Spleen (tissue), 7 donors: Measurements from ENCODE around the gene SEC61A1.

Experiments
- POLR2A ChIP-seq, 3 donors: fragments of 450-650 bp; IDR thresholded peaks; one replicate each; pipeline ENCODE4 v1.5.1; 2017; ENCODE audit warnings: antibody characterized with exemption in 3 of 3, mild to moderate bottlenecking in 1 of 3
- POLR2AphosphoS5 ChIP-seq, 3 donors: sonication (generic); formaldehyde crosslinking; IDR thresholded peaks; one replicate each; pipeline ENCODE4 v1.5.1; 2017; ENCODE audit warnings: antibody characterized with exemption in 3 of 3
- TF ChIP-seq, protein P1 (sequence below), 11 experiments: fragments of 200-600 bp in 7 of 11; fragments of 450-650 bp in 4 of 11; sonication (generic) in 4 of 11; IDR thresholded peaks in 8 of 11; conservative IDR thresholded peaks in 3 of 11; 1 replicate in 7 of 11; 2 replicates in 4 of 11; pipeline versions ENCODE4 v1.4.0 to v1.8.0; 2016 to 2021; ENCODE audit warnings: antibody characterized with exemption in 11 of 11, inconsistent platforms in 4 of 11, mild to moderate bottlenecking in 1 of 11
- donor health status: DM: no; HTN: no; CAD: no; lungs with moderate emphysema.
- donor health status: DM: no; HTN: no; CAD: no.
- donor health status: DM: no; HTN: no; CAD: no.

DNA sequence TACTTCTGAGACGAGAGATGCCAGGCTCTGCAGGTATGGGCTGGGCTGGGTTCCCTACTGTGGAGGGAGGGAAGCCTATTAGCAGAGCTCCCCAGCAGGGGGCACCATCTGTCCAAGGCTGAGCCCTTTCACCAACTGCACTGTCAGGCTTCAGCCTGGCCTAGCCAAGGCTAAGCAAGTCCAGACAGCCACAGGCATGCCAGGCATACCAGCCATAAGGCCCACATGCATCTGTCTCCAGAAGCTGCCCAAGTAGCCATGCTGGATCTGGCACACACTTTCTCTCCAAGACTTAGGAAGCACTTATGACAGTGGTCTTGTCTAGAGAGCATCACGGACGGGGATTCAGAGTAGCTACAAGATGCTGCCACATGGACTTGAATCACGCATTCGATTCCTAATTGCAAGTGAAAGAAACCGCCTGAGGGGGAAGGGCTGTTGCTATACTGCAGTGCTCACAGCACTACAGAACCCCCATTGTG, 43.0 kb downstream of the SEC61A1 start:
- TF ChIP-seq POLR2A (IDR thresholded peaks at IDR 0.05) (no peak), POLR2AphosphoS5 (IDR thresholded peaks at IDR 0.05) (peak in 2 of 3 donors; percentile 22 to 30)
- TF ChIP-seq, protein P1, sequence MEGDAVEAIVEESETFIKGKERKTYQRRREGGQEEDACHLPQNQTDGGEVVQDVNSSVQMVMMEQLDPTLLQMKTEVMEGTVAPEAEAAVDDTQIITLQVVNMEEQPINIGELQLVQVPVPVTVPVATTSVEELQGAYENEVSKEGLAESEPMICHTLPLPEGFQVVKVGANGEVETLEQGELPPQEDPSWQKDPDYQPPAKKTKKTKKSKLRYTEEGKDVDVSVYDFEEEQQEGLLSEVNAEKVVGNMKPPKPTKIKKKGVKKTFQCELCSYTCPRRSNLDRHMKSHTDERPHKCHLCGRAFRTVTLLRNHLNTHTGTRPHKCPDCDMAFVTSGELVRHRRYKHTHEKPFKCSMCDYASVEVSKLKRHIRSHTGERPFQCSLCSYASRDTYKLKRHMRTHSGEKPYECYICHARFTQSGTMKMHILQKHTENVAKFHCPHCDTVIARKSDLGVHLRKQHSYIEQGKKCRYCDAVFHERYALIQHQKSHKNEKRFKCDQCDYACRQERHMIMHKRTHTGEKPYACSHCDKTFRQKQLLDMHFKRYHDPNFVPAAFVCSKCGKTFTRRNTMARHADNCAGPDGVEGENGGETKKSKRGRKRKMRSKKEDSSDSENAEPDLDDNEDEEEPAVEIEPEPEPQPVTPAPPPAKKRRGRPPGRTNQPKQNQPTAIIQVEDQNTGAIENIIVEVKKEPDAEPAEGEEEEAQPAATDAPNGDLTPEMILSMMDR (IDR thresholded peaks at IDR 0.05 in 8 of 11, conservative IDR thresholded peaks at IDR 0.05 in 3 of 11) = peak; percentile 58 to 92 (median 84)
